ENCODE measurements around the gene ARHGAP6.
"Not testable (repeated sequence)": the region's sequence is repeated elsewhere in the genome, so short reads cannot be mapped to it uniquely, and the experiment has no call there.

Gene ARHGAP6

GRCh38 chrX:11254417-11255109, 411.2 kb downstream of the ARHGAP6 start:
- DNase-seq (ENCODE audit: low read depth, low spot score), result no peak

- DNase-seq (ENCODE audit: low read depth, low spot score), result no peak
These were observed 421.1 kb downstream of the ARHGAP6 start for GRCh38 chrX:11244636-11245035.

- DNase-seq (ENCODE audit: low read depth, low spot score), result no peak
These were observed 423.0 kb downstream of the ARHGAP6 start for GRCh38 chrX:11242704-11243103.

GRCh38 chrX:11241720-11242119, 424.0 kb downstream of the ARHGAP6 start:
- DNase-seq (ENCODE audit: low read depth, low spot score), result no peak

- DNase-seq (ENCODE audit: low read depth, low spot score), result no peak
These were observed 426.5 kb downstream of the ARHGAP6 start for GRCh38 chrX:11239230-11239629.

GRCh38 chrX:11235377-11235776, 430.3 kb downstream of the ARHGAP6 start:
- not testable (repeated sequence) for DNase-seq (ENCODE audit: low read depth, low spot score)

- no peak for DNase-seq (ENCODE audit: low read depth, low spot score)
These were observed 450.4 kb downstream of the ARHGAP6 start for GRCh38 chrX:11215191-11215921.

GRCh38 chrX:11214346-11215190, 451.2 kb downstream of the ARHGAP6 start:
- no peak for DNase-seq (ENCODE audit: low read depth, low spot score)

- no peak for DNase-seq (ENCODE audit: low read depth, low spot score)
These were observed 453.0 kb downstream of the ARHGAP6 start for GRCh38 chrX:11212741-11213140.

- DNase-seq (ENCODE audit: low read depth, low spot score), result no peak
These were observed 455.3 kb downstream of the ARHGAP6 start for GRCh38 chrX:11210415-11210801.

- DNase-seq (ENCODE audit: low read depth, low spot score), result no peak
These were observed 455.8 kb downstream of the ARHGAP6 start for GRCh38 chrX:11209798-11210414.

GRCh38 chrX:11206716-11207115, 459.0 kb downstream of the ARHGAP6 start:
- DNase-seq (ENCODE audit: low read depth, low spot score), result no peak

- DNase-seq (ENCODE audit: low read depth, low spot score), result no peak
These were observed 459.9 kb downstream of the ARHGAP6 start for GRCh38 chrX:11205796-11206195.

GRCh38 chrX:11197671-11198070, 468.0 kb downstream of the ARHGAP6 start:
- no peak for DNase-seq (ENCODE audit: low read depth, low spot score)

GRCh38 chrX:11196476-11196875, 469.2 kb downstream of the ARHGAP6 start:
- DNase-seq (ENCODE audit: low read depth, low spot score), result no peak

- DNase-seq (ENCODE audit: low read depth, low spot score), result no peak
These were observed 472.7 kb downstream of the ARHGAP6 start for GRCh38 chrX:11193035-11193469.

GRCh38 chrX:11190745-11191510, 474.8 kb downstream of the ARHGAP6 start:
- DNase-seq (ENCODE audit: low read depth, low spot score), result no peak

GRCh38 chrX:11189097-11189496, 476.6 kb downstream of the ARHGAP6 start:
- no peak for DNase-seq (ENCODE audit: low read depth, low spot score)

- DNase-seq (ENCODE audit: low read depth, low spot score), result no peak
These were observed 477.1 kb downstream of the ARHGAP6 start for GRCh38 chrX:11188664-11189063.

- DNase-seq (ENCODE audit: low read depth, low spot score), result no peak
These were observed 478.7 kb downstream of the ARHGAP6 start for GRCh38 chrX:11187001-11187400.

GRCh38 chrX:11185861-11186260, 479.9 kb downstream of the ARHGAP6 start:
- DNase-seq (ENCODE audit: low read depth, low spot score), result no peak
